NCI-H187 treated with DMSO at 0.1 percent for 48 hours (cell line): ENCODE measurements around the gene FUZ.
"Not testable (repeated sequence)": the region's sequence is repeated elsewhere in the genome, so short reads cannot be mapped to it uniquely, and the experiment has no call there.

Experiments
- DNase-seq: peaks from one replicate; lab custom pipeline; 2025; lab: John Stamatoyannopoulos, UW

Gene FUZ

GRCh38 chr19:49832556-49832955 lies 19.5 kb upstream of the FUZ start:
- DNase-seq, result no peak

GRCh38 chr19:49831592-49831991 lies 18.5 kb upstream of the FUZ start:
- DNase-seq, result no peak

- no peak for DNase-seq
Observed at GRCh38 chr19:49830766-49831165, 17.7 kb upstream of the FUZ start.

- DNase-seq, result no peak
Observed at GRCh38 chr19:49829721-49830120, 16.6 kb upstream of the FUZ start.

- no peak for DNase-seq
Observed at GRCh38 chr19:49829200-49829599, 16.1 kb upstream of the FUZ start.

- DNase-seq, result no peak
Observed at GRCh38 chr19:49827034-49827433, 13.9 kb upstream of the FUZ start.

- DNase-seq, result no peak
Observed at GRCh38 chr19:49824662-49825061, 11.6 kb upstream of the FUZ start.

- DNase-seq, result peak; percentile 84
Observed at GRCh38 chr19:49823472-49823871, 10.4 kb upstream of the FUZ start.

GRCh38 chr19:49820125-49820524 lies 7.0 kb upstream of the FUZ start:
- peak; percentile 76 for DNase-seq

- not testable (repeated sequence) for DNase-seq
Observed at GRCh38 chr19:49819452-49820115, 6.5 kb upstream of the FUZ start.

GRCh38 chr19:49818649-49819370 lies 5.7 kb upstream of the FUZ start:
- no peak for DNase-seq

GRCh38 chr19:49817964-49818648 lies 5.0 kb upstream of the FUZ start, which contains the start of gene MED25:
TSS of gene MED25 (plus strand) at chr19:49818289. CDS start at chr19:49818342, 53 bp downstream.
- peak; percentile 32 for DNase-seq

GRCh38 chr19:49816590-49816989 lies 3.5 kb upstream of the FUZ start:
- no peak for DNase-seq

GRCh38 chr19:49814010-49814409 lies 918 bp upstream of the FUZ start:
- no peak for DNase-seq

- DNase-seq, result no peak
Observed at GRCh38 chr19:49812452-49812996, 568 bp downstream of the FUZ start.

GRCh38 chr19:49811328-49811727 lies 1.8 kb downstream of the FUZ start:
- no peak for DNase-seq

- peak; percentile 33 for DNase-seq
Observed at GRCh38 chr19:49809941-49810389, 3.1 kb downstream of the FUZ start.

- no peak for DNase-seq
Observed at GRCh38 chr19:49809160-49809940, 3.7 kb downstream of the FUZ start.

GRCh38 chr19:49808711-49809159 lies 4.4 kb downstream of the FUZ start:
- DNase-seq, result peak; percentile 92

- DNase-seq, result no peak
Observed at GRCh38 chr19:49807904-49808675, 5.0 kb downstream of the FUZ start.
